H9 (cell line): ENCODE results near the gene CAPN3. TPM values are rescaled to one million over a fixed set of nuclear protein-coding genes. Genes with fewer than 3 reads are reported as not detected.

ENCODE experiments used
- DNase-seq: peaks from one replicate; pipeline ENCODE4 v3.0.0-alpha.2; 2017
- H2AFZ ChIP-seq: one replicate; pipeline ENCODE4 v1.6.1; 2013; ENCODE audit warnings: mild to moderate bottlenecking, low read length, control low read depth, moderate library complexity
- H2AK5ac ChIP-seq: 2 replicates; pipeline ENCODE4 v1.6.1; 2013; ENCODE audit warnings: low read length, control low read depth, mixed read lengths; ENCODE audit not compliant: insufficient read length
- H2BK120ac ChIP-seq: one replicate; pipeline ENCODE4 v1.6.1; 2013; ENCODE audit warnings: low read depth, mild to moderate bottlenecking, low read length, control low read depth, inconsistent platforms; ENCODE audit not compliant: poor library complexity, severe bottlenecking
- H2BK12ac ChIP-seq: 2 replicates; pipeline ENCODE4 v1.6.1; 2013; ENCODE audit warnings: low read length, control low read depth, mixed read lengths, low read depth; ENCODE audit not compliant: insufficient read length
- H2BK15ac ChIP-seq: 2 replicates; pipeline ENCODE4 v1.6.1; 2013; ENCODE audit warnings: low read depth, low read length, control low read depth
- H2BK20ac ChIP-seq: one replicate; pipeline ENCODE4 v1.6.1; 2013; ENCODE audit warnings: low read depth, mild to moderate bottlenecking, low read length, control low read depth, inconsistent platforms; ENCODE audit not compliant: poor library complexity, severe bottlenecking
- H2BK5ac ChIP-seq: 2 replicates; pipeline ENCODE4 v1.6.1; 2013; ENCODE audit warnings: low read length, control low read depth, mixed read lengths; ENCODE audit not compliant: insufficient read length
- H3K14ac ChIP-seq: 2 replicates; pipeline ENCODE4 v1.6.1; 2013; ENCODE audit warnings: low read length, control low read depth; ENCODE audit not compliant: insufficient read depth
- H3K18ac ChIP-seq: 2 replicates; pipeline ENCODE4 v1.6.1; 2013; ENCODE audit warnings: low read depth, mild to moderate bottlenecking, mixed read lengths, low read length, control low read depth; ENCODE audit not compliant: insufficient read length
- H3K23ac ChIP-seq: 2 replicates; pipeline ENCODE4 v1.6.1; 2013; ENCODE audit warnings: low read length, control low read depth, mixed read lengths, low read depth; ENCODE audit not compliant: insufficient read length
- H3K23me2 ChIP-seq: 2 replicates; pipeline ENCODE4 v1.6.1; 2013; ENCODE audit warnings: low read depth, mild to moderate bottlenecking, mixed read lengths, low read length, control low read depth; ENCODE audit not compliant: insufficient read length, poor library complexity, severe bottlenecking
- H3K27ac ChIP-seq: 2 replicates; pipeline ENCODE4 v1.5.1; 2013; ENCODE audit warnings: low read length, control low read depth, mixed read lengths, low read depth; ENCODE audit not compliant: insufficient read length
- H3K27me3 ChIP-seq: 2 replicates; pipeline ENCODE4 v1.6.1; 2013; ENCODE audit warnings: low read length, control low read depth, inconsistent platforms; ENCODE audit not compliant: insufficient read depth
- H3K4ac ChIP-seq: 2 replicates; pipeline ENCODE4 v1.6.1; 2013; ENCODE audit warnings: low read depth, mild to moderate bottlenecking, control low read depth, inconsistent platforms, low read length, moderate library complexity
- H3K4me1 ChIP-seq: 2 replicates; pipeline ENCODE4 v1.6.1; 2013; ENCODE audit warnings: low read length, control low read depth, inconsistent platforms; ENCODE audit not compliant: insufficient read depth
- H3K4me2 ChIP-seq: 2 replicates; pipeline ENCODE4 v1.6.1; 2013; ENCODE audit warnings: low read length, control low read depth, mixed read lengths; ENCODE audit not compliant: insufficient read length, insufficient read depth
- H3K56ac ChIP-seq: 2 replicates; pipeline ENCODE4 v1.6.1; 2013; ENCODE audit warnings: low read depth, mild to moderate bottlenecking, mixed read lengths, low read length, control low read depth; ENCODE audit not compliant: insufficient read length
- H3K79me1 ChIP-seq: 2 replicates; pipeline ENCODE4 v1.6.1; 2013; ENCODE audit warnings: low read depth, mild to moderate bottlenecking, moderate library complexity, low read length, control low read depth, inconsistent platforms; ENCODE audit not compliant: insufficient read depth, poor library complexity, severe bottlenecking
- H3K79me2 ChIP-seq: 2 replicates; pipeline ENCODE4 v1.6.1; 2013; ENCODE audit warnings: low read length, control low read depth, inconsistent platforms; ENCODE audit not compliant: insufficient read depth
- H3K9ac ChIP-seq: 2 replicates; pipeline ENCODE4 v1.6.1; 2013; ENCODE audit warnings: low read length, control low read depth, mixed read lengths; ENCODE audit not compliant: insufficient read length; ENCODE audit errors: extremely low read depth
- H3K9me3 ChIP-seq: one replicate; pipeline ENCODE4 v1.6.1; 2013; ENCODE audit warnings: low read depth, low read length, inconsistent platforms; ENCODE audit not compliant: control insufficient read depth
- H3T11ph ChIP-seq: one replicate; pipeline ENCODE4 v1.6.1; 2013; ENCODE audit warnings: mild to moderate bottlenecking, low read length, control low read depth, inconsistent platforms
- H4K20me1 ChIP-seq: one replicate; pipeline ENCODE4 v1.6.1; 2013; ENCODE audit not compliant: control insufficient read depth, insufficient read length, insufficient read depth
- H4K5ac ChIP-seq: 2 replicates; pipeline ENCODE4 v1.6.1; 2013; ENCODE audit warnings: low read depth, mild to moderate bottlenecking, mixed read lengths, low read length, control low read depth; ENCODE audit not compliant: insufficient read length
- H4K8ac ChIP-seq: replicated peaks from 2 replicates; pipeline ENCODE4 v1.6.1; 2013; ENCODE audit warnings: low read length, control low read depth, mixed read lengths, low read depth; ENCODE audit not compliant: insufficient read length
- H4K91ac ChIP-seq: 2 replicates; pipeline ENCODE4 v1.6.1; 2013; ENCODE audit warnings: low read depth, mild to moderate bottlenecking, moderate library complexity, mixed read lengths, low read length, control low read depth; ENCODE audit not compliant: insufficient read length
- H3K27ac Mint-ChIP-seq, 3 experiments: 2 replicates in 2 of 3; 3 replicates in 1 of 3; pipeline ENCODE4 v1.8.0; 2020 to 2021; ENCODE audit warnings: mixed read lengths in 3 of 3, mild to moderate bottlenecking in 1 of 3, moderate library complexity in 1 of 3
- H3K27me3 Mint-ChIP-seq: 2 replicates; pipeline ENCODE4 v1.8.0; 2021; ENCODE audit warnings: low read depth, mild to moderate bottlenecking, moderate library complexity, mixed read lengths
- H3K36me3 Mint-ChIP-seq, 3 experiments: 2 replicates in 2 of 3; 3 replicates in 1 of 3; pipeline ENCODE4 v1.8.0; 2020 to 2021; ENCODE audit warnings: low read depth in 3 of 3, mixed read lengths in 3 of 3; ENCODE audit not compliant: insufficient read depth in 1 of 3
- H3K4me1 Mint-ChIP-seq, 2 experiments: 2 replicates each; pipeline ENCODE4 v1.8.0; 2020; ENCODE audit warnings: mixed read lengths in 2 of 2
- H3K4me3 Mint-ChIP-seq, 2 experiments: 2 replicates in 1 of 2; 3 replicates in 1 of 2; pipeline ENCODE4 v1.8.0; 2020 to 2021; ENCODE audit warnings: mild to moderate bottlenecking in 2 of 2, mixed read lengths in 2 of 2, moderate library complexity in 1 of 2
- H3K9me3 Mint-ChIP-seq, 2 experiments: 2 replicates in 1 of 2; 3 replicates in 1 of 2; pipeline ENCODE4 v1.8.0; 2020; ENCODE audit warnings: mild to moderate bottlenecking in 2 of 2, mixed read lengths in 2 of 2, moderate library complexity in 1 of 2
- WGBS: extraction: QIAGEN DNeasy Blood & Tissue Kit; methylation state at CpG from one replicate; pipeline ENCODE4 v1.1.7; 2013; ENCODE audit warnings: missing lambda C conversion rate, low lambda C conversion rate, mixed read lengths; ENCODE audit not compliant: insufficient read length; ENCODE audit errors: extremely low coverage; 5-methylcytosine and 5-hydroxymethylcytosine counted together
- total RNA-seq: library from RNA; stranded (reverse); gene quantifications from 2 replicates; pipeline ENCODE4 v1.2.1, GENCODE V29; 2021
- TF ChIP-seq, protein P1 (sequence below): fragments of 200-600 bp; sonication (generic); conservative IDR thresholded peaks from 3 replicates; pipeline ENCODE4 v1.8.0; 2021; ENCODE audit warnings: antibody characterized with exemption, mild to moderate bottlenecking

Gene CAPN3
- total RNA-seq, 1 experiment from 2014 or later = 0.31 TPM

DNA sequence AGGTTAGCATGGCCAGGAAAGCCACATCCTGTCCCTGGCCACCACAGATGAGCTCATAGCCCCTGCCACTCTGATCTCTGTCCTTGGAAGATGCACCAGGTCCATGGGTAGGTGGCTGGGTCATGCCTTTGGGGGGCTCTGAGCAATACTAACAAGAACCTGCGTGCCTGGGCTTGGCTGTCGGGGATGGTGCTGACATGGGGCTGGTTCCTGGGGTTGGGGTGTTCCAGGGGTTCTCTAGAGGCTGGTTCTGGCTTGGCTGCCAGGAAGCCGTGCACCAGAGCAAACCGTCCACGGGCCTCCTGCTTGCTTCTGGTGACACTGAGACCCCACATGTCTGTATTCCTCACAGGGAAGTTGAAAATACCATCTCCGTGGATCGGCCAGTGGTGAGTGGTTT, 44.1 kb downstream of the CAPN3 start:
- Mint-ChIP-seq H3K27me3 (no peaks in the 10 kb centered on the region), H3K27ac (no peak overlapping the region), H3K9me3 (no peaks in the 10 kb centered on the region), H3K4me3 (no peak overlapping the region), H3K4me1 (no peaks in the 10 kb centered on the region), H3K36me3 (no peaks in the 10 kb centered on the region)
- Histone ChIP-seq H3K9me3 (no peaks in the 10 kb centered on the region), H3K14ac (no peak overlapping the region), H2AK5ac (no peak overlapping the region), H4K8ac (no peak overlapping the region), H3K9ac (no peak overlapping the region), H2BK12ac (no peak overlapping the region), H3K56ac (no peak overlapping the region), H3K4me2 (no peak overlapping the region), H3K4ac (no peak overlapping the region), H3K79me2 (no peaks in the 10 kb centered on the region), H2BK20ac (no peak overlapping the region), H3K23me2 (no peaks in the 10 kb centered on the region), H3K4me1 (no peaks in the 10 kb centered on the region), H2BK5ac (no peak overlapping the region), H2BK15ac (no peak overlapping the region), H3K79me1 (no peaks in the 10 kb centered on the region), H4K20me1 (no peaks in the 10 kb centered on the region), H3K27me3 (no peaks in the 10 kb centered on the region), H2BK120ac (no peak overlapping the region), H3K27ac (no peak overlapping the region), H2AFZ (no peak overlapping the region), H4K5ac (no peak overlapping the region), H3T11ph (no peak overlapping the region), H3K18ac (no peak overlapping the region), H4K91ac (no peak overlapping the region), H3K23ac (no peak overlapping the region)
- TF ChIP-seq, protein P1, sequence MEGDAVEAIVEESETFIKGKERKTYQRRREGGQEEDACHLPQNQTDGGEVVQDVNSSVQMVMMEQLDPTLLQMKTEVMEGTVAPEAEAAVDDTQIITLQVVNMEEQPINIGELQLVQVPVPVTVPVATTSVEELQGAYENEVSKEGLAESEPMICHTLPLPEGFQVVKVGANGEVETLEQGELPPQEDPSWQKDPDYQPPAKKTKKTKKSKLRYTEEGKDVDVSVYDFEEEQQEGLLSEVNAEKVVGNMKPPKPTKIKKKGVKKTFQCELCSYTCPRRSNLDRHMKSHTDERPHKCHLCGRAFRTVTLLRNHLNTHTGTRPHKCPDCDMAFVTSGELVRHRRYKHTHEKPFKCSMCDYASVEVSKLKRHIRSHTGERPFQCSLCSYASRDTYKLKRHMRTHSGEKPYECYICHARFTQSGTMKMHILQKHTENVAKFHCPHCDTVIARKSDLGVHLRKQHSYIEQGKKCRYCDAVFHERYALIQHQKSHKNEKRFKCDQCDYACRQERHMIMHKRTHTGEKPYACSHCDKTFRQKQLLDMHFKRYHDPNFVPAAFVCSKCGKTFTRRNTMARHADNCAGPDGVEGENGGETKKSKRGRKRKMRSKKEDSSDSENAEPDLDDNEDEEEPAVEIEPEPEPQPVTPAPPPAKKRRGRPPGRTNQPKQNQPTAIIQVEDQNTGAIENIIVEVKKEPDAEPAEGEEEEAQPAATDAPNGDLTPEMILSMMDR = no peak
- WGBS = no CpG with 5 or more reads among the region's 7 CpGs
- no peak for DNase-seq
